ENCODE data around the gene KRTAP10-3. TPM values are rescaled to one million over a fixed set of nuclear protein-coding genes. Genes with fewer than 3 reads are reported as not detected.
"Not testable (repeated sequence)": the region's sequence is repeated elsewhere in the genome, so short reads cannot be mapped to it uniquely, and the experiment has no call there.

Gene KRTAP10-3
- total and polyA plus RNA-seq, 3 experiments from 2014 or later, result not detected

DNA sequence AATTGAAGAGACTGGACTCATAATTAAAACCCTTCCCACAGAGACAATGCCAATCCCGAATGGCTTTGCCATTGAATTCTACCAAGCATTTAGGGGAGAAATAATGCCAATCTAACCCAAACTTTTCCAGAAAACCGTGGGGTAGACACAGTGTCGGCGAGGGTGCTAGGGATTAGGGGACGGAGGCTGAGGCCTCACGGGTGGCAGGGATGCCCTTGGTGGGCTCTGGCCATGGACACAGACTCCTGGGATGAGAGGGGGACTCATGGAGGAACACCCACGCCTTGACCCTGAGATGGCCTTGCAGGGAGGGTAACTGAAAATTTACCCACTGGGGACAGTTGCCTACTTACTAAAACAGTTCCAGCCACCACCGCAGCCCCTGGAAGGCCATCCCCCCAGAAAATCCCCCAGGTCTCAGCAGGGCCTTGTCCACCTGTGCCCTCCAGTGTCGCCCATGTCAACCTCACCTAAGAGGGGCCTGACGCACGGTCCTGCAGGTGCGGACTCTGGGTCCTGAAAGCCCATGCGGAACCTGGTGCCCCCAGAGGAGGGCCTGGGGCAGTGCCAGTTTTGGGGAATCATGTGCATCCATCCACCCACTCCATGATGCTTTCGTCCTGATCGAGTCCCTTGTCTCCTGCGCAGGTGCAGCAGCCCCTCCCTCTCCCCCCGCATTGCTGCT is 19.9 kb upstream of the KRTAP10-3 start:
- Mint-ChIP-seq H3K4me1 (peaks cover 5 to 13% (median 7%) of the 10 kb centered on the region in 3 donors), H3K9me3 (peaks cover 19 to 46% (median 29%) of the 10 kb centered on the region in 5 donors), H3K27ac (no peak overlapping the region), H3K27me3 (peaks cover 4 to 19% of the 10 kb centered on the region in 2 donors), H3K4me3 (no peak overlapping the region), H3K36me3 (peaks cover 0 to 34% (median 3%) of the 10 kb centered on the region in 3 donors)
- Histone ChIP-seq H3K9me3 (ENCODE audit: low read length) (no peaks in the 10 kb centered on the region), H3K27me3 (ENCODE audit: insufficient read depth, low read length, poor library complexity, severe bottlenecking) (no peaks in the 10 kb centered on the region), H3K36me3 (ENCODE audit: insufficient read depth, low read length) (no peaks in the 10 kb centered on the region), H3K4me3 (ENCODE audit: low read length) (no peak overlapping the region), H3K4me1 (ENCODE audit: insufficient read depth, low read length) (no peaks in the 10 kb centered on the region), H3K27ac (ENCODE audit: low read depth, low read length) (no peak overlapping the region)
- POLR2A ChIA-PET, result no interaction called here
- no peak for DNase-seq
- CTCF ChIA-PET, result no interaction called here

DNA sequence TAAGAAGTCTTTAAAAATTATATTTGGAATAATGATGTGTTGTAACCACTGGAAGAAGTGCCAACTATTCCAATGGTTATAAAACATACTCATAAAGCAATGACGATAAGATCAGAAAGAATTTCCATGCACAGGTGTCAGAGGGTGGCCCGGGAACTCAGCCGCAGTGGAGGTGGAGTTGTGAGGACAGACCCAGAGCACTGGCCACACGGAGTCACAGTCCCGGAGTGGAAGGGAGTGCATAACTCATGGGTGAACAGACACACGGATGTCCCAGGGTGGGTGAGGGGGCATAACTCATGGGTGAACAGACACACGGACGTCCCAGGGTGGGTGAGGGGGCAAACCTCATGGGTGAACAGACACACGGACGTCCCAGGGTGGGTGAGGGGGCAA is 17.4 kb upstream of the KRTAP10-3 start:
- peaks cover 12 to 31% (median 23%) of the 10 kb centered on the region in 5 donors for H3K9me3 Mint-ChIP-seq
- no peak overlapping the region for H3K27ac Mint-ChIP-seq
- no peaks in the 10 kb centered on the region for H3K4me1 ChIP-seq (ENCODE audit: insufficient read depth, low read length)
- no peaks in the 10 kb centered on the region for H3K9me3 ChIP-seq (ENCODE audit: low read length)
- peaks cover 0 to 17% (median 1%) of the 10 kb centered on the region in 3 donors for H3K36me3 Mint-ChIP-seq
- POLR2A ChIA-PET, result no interaction called here
- peaks cover 0 to 13% (median 4%) of the 10 kb centered on the region in 3 donors for H3K4me1 Mint-ChIP-seq
- DNase-seq, result no peak
- no peak overlapping the region for H3K4me3 ChIP-seq (ENCODE audit: low read length)
- peaks cover 3 to 19% of the 10 kb centered on the region in 2 donors for H3K27me3 Mint-ChIP-seq
- CTCF ChIA-PET, result no interaction called here
- no peaks in the 10 kb centered on the region for H3K36me3 ChIP-seq (ENCODE audit: insufficient read depth, low read length)
- H3K27ac ChIP-seq (ENCODE audit: low read depth, low read length), result no peak overlapping the region
- H3K27me3 ChIP-seq (ENCODE audit: insufficient read depth, low read length, poor library complexity, severe bottlenecking), result no peaks in the 10 kb centered on the region
- no peak overlapping the region for H3K4me3 Mint-ChIP-seq

DNA sequence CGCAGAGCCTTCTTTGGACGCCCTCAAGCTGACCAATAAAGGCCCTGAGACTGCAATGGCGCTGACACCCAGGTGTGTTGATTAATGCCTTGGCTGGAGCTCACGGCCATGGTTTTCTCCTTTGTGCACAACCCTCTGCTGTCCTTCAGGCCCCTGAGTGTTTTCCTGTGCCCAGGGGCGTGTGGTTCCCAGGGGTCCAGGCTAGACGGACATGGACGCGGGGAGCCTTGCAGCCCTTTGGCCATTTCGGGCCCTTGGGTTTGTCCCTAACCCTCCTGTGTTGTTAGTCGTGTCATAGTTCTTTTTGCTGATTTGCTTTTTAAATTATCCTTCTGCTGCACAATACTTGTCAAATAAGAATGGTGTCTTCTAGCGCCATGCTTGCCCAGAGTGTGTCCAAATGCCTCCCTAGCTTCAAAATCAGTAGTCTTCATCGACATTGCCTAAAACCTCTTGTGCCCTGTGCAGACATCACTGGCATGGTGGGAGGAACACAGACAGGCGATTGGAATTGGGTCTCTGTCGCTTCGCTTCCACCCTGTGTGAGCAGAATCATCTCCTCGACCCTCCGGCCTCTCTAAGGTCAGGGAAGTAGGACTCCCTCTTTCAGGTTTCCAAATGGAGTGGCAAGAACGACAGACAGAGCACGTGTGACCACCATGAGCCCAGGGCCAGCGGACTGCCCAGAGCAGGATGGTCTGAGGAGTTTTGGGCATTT is 16.9 kb upstream of the KRTAP10-3 start:
- Mint-ChIP-seq H3K27me3 (peaks cover 3 to 19% of the 10 kb centered on the region in 2 donors), H3K4me3 (no peak overlapping the region)

DNA sequence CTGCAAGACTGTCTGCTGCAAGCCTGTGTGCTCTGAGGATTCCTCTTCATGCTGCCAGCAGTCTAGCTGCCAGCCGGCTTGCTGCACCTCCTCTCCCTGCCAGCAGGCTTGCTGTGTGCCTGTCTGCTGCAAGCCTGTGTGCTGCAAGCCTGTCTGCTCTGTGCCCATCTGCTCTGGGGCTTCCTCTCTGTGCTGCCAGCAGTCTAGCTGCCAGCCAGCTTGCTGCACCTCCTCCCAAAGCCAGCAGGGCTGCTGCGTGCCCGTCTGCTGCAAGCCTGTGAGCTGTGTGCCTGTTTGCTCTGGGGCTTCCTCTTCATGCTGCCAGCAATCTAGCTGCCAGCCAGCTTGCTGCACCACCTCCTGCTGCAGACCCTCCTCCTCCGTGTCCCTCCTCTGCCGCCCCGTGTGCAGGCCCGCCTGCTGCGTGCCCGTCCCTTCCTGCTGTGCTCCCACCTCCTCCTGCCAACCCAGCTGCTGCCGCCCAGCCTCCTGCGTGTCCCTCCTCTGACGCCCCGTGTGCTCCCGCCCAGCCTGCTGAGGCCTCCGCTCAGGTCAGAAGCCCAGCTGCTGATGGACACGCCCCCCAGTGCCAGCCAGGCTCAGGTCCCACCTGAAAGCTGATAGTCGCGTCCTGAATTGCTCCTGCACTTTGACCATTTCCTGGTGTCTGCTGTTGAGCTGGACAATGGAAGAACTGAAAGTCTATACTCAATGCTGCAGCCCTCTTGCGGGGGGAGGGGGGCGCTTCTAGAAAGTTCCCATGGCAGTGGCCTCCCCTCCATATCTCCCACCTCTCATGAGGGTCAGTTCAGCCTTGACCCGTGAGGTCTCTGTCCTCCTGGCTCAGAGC is 16.1 kb upstream of the KRTAP10-3 start:
- H3K4me1 ChIP-seq (ENCODE audit: insufficient read depth, low read length), result no peaks in the 10 kb centered on the region
- DNase-seq, result no peak
- no peaks in the 10 kb centered on the region for H3K27me3 ChIP-seq (ENCODE audit: insufficient read depth, low read length, poor library complexity, severe bottlenecking)
- Mint-ChIP-seq H3K4me1 (peaks cover 0 to 13% (median 4%) of the 10 kb centered on the region in 3 donors), H3K4me3 (peak overlapping the region in 2 of 7 donors; percentile 32 to 66), H3K27me3 (peaks cover 4 to 20% of the 10 kb centered on the region in 2 donors), H3K36me3 (peaks cover 0 to 17% (median 0%) of the 10 kb centered on the region in 3 donors), H3K27ac (peak overlapping the region in 1 of 8 donors; percentile 34), H3K9me3 (peaks cover 6 to 23% (median 17%) of the 10 kb centered on the region in 5 donors)
- no peaks in the 10 kb centered on the region for H3K36me3 ChIP-seq (ENCODE audit: insufficient read depth, low read length)
- H3K4me3 ChIP-seq (ENCODE audit: low read length), result no peak overlapping the region
- ChIA-PET POLR2A (no interaction called here), CTCF (no interaction called here)
- no peaks in the 10 kb centered on the region for H3K9me3 ChIP-seq (ENCODE audit: low read length)
- H3K27ac ChIP-seq (ENCODE audit: low read depth, low read length), result no peak overlapping the region

More for the DNA sequence above, 16.9 kb upstream of the KRTAP10-3 start:
- Histone ChIP-seq H3K4me1 (ENCODE audit: insufficient read depth, low read length) (no peaks in the 10 kb centered on the region), H3K36me3 (ENCODE audit: insufficient read depth, low read length) (no peaks in the 10 kb centered on the region), H3K4me3 (ENCODE audit: low read length) (no peak overlapping the region), H3K9me3 (ENCODE audit: low read length) (no peaks in the 10 kb centered on the region), H3K27me3 (ENCODE audit: insufficient read depth, low read length, poor library complexity, severe bottlenecking) (no peaks in the 10 kb centered on the region), H3K27ac (ENCODE audit: low read depth, low read length) (no peak overlapping the region)
- Mint-ChIP-seq H3K9me3 (peaks cover 10 to 27% (median 21%) of the 10 kb centered on the region in 5 donors), H3K4me1 (peaks cover 0 to 13% (median 4%) of the 10 kb centered on the region in 3 donors), H3K36me3 (peaks cover 0 to 17% (median 1%) of the 10 kb centered on the region in 3 donors), H3K27ac (no peak overlapping the region)
- POLR2A ChIA-PET, result no interaction called here
- DNase-seq, result no peak
- CTCF ChIA-PET, result no interaction called here

DNA sequence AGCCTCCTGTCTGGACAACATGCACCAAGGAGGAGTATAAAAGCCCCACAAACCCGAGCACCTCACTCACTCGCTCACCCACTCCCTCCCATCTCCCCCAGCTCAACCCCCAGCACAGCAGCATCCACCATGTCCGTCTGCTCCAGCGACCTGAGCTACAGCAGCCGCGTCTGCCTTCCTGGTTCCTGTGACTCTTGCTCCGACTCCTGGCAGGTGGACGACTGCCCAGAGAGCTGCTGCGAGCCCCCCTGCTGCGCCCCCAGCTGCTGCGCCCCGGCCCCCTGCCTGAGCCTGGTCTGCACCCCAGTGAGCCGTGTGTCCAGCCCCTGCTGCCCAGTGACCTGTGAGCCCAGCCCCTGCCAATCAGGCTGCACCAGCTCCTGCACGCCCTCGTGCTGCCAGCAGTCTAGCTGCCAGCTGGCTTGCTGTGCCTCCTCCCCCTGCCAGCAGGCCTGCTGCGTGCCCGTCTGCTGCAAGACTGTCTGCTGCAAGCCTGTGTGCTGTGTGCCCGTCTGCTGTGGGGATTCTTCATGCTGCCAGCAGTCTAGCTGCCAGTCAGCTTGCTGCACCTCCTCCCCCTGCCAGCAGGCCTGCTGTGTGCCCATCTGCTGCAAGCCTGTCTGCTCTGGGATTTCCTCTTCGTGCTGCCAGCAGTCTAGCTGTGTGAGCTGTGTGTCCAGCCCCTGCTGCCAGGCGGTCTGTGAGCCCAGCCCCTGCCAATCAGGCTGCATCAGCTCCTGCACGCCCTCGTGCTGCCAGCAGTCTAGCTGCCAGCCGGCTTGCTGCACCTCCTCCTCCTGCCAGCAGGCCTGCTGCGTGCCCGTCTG is 15.2 kb upstream of the KRTAP10-3 start, which contains the start of gene KRTAP10-4:
Gene KRTAP10-4 (plus strand): TSS at position 100 of the 827 bp plus-strand sequence. CDS start 30 bp downstream, at position 130.
- H3K4me3 ChIP-seq (ENCODE audit: low read length); H3K27ac ChIP-seq (ENCODE audit: low read depth, low read length); CTCF ChIA-PET; H3K4me1 ChIP-seq (ENCODE audit: insufficient read depth, low read length); POLR2A ChIA-PET; H3K27me3 ChIP-seq (ENCODE audit: insufficient read depth, low read length, poor library complexity, severe bottlenecking); DNase-seq; H3K9me3 ChIP-seq (ENCODE audit: low read length); H3K36me3 ChIP-seq (ENCODE audit: insufficient read depth, low read length): not testable (repeated sequence)
- H3K9me3 Mint-ChIP-seq, result peaks cover 6 to 23% (median 15%) of the 10 kb centered on the region in 5 donors
- H3K36me3 Mint-ChIP-seq, result peaks cover 0 to 17% (median 0%) of the 10 kb centered on the region in 3 donors
- peak within 1 kb of the TSS in 4 of 8 donors; percentile 11 to 94 (median 44) for H3K27ac Mint-ChIP-seq
- peak within 1 kb of the TSS in 1 of 7 donors; percentile 67 for H3K4me3 Mint-ChIP-seq
- peaks cover 0 to 13% (median 4%) of the 10 kb centered on the region in 3 donors for H3K4me1 Mint-ChIP-seq
- H3K27me3 Mint-ChIP-seq, result peaks cover 10 to 21% of the 10 kb centered on the region in 2 donors

DNA sequence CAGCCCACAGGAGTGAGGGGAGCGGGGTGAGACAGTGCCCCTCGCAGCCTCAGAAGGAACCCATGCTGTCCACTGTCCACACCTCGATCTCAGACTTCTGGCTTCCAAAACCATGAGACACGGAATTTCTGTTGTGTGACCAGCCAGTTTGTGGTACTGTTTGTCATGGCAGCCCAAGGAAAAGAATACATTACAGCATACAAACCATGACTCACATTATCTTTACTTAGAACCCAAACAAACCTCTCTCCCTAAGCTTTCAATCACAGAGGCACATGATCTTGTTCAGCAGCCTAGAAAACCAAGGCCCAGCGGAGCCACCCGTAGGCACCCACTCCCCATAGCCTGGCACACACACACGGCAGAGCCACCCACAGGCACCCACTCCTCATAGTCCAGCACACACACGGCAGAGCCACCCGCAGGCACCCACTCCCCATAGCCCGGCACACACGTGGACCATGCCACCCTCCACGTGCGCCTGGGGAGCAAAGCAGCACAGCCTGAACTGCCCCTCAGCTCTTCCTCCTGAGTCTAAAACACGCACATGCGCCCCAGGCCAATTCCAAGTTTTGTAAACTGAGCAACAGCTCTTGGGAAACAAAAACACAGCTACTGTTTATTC is 14.5 kb upstream of the KRTAP10-3 start:
- peaks cover 0 to 13% (median 4%) of the 10 kb centered on the region in 3 donors for H3K4me1 Mint-ChIP-seq
- H3K27ac Mint-ChIP-seq, result peak overlapping the region in 2 of 8 donors; percentile 11 to 94
- H3K27me3 ChIP-seq (ENCODE audit: insufficient read depth, low read length, poor library complexity, severe bottlenecking), result no peaks in the 10 kb centered on the region
- no peak for DNase-seq
- H3K36me3 Mint-ChIP-seq, result peaks cover 0 to 15% (median 0%) of the 10 kb centered on the region in 3 donors
- CTCF ChIA-PET, result no interaction called here
- peak overlapping the region in 1 of 7 donors; percentile 67 for H3K4me3 Mint-ChIP-seq
- H3K36me3 ChIP-seq (ENCODE audit: insufficient read depth, low read length), result no peaks in the 10 kb centered on the region
- H3K27ac ChIP-seq (ENCODE audit: low read depth, low read length), result no peak overlapping the region
- POLR2A ChIA-PET, result no interaction called here
- peaks cover 3 to 22% (median 12%) of the 10 kb centered on the region in 5 donors for H3K9me3 Mint-ChIP-seq
- H3K27me3 Mint-ChIP-seq, result peaks cover 10 to 21% of the 10 kb centered on the region in 2 donors
- H3K4me1 ChIP-seq (ENCODE audit: insufficient read depth, low read length), result no peaks in the 10 kb centered on the region
- H3K4me3 ChIP-seq (ENCODE audit: low read length), result no peak overlapping the region
- H3K9me3 ChIP-seq (ENCODE audit: low read length), result no peaks in the 10 kb centered on the region
